ENCODE measurements around the gene CDK17.
"Not testable (repeated sequence)": the region's sequence is repeated elsewhere in the genome, so short reads cannot be mapped to it uniquely, and the experiment has no call there.

Gene CDK17

DNA sequence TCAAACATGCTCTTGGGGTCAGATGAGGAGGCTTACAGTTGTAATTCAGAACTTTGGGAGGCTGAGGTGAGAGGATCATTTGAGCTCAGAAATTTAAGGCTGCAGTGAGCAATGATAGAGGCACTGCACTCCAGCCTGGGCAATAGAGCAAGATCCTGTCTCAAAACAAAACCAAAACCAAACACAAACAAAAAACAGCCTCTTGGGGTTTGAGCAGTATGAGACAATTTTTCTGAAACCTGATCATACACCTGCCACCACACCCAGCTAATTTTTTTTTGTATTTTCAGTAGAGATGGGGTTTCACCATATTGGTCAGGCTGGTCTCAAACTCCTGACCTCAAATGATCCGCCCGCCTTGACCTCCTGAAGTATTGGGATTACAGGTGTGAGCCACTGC, 17.4 kb upstream of the CDK17 start:
- DNase-seq (ENCODE audit: low read depth): not testable (repeated sequence)

GRCh38 chr12:96416033-96416799, 16.0 kb upstream of the CDK17 start:
- no peak for DNase-seq (ENCODE audit: low read depth)

DNA sequence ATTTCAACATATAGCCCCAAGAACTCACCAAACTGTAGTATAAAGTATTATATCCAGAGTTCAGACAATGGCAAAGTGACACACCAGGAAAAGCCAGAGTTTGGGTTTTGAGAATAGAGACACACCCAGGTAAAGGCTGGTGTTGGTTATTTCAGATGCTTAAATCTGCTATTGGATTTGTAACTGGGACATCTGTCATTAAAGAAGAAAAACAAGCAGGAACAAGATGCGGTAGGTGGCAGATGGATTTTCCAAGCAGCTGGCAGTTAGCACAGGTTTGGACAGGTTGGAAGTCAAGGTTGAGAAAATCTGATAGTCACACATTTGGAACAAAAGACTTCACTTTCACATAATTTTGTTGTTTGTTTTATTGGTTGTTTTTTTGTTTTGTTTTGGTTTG, 14.4 kb upstream of the CDK17 start:
- DNase-seq (ENCODE audit: low read depth): no peak

DNA sequence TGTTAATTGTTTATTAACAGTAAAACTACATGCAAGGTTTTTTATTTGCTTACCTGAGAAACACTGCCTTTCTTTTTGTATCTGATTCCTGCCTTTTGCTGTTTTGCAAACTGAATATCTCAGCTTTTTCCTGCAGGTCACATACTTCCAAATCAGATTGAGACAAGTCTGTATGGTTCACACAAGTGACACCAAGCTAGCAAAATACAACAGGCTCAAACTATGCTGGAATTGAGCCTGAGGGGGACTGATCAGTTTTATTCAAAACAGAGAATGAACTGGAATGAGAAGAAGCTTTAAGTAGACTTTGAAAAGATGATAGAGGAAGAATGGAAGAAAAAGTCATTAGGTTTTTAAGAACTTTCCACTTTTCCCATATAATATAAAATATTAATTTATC, 12.2 kb upstream of the CDK17 start:
- DNase-seq (ENCODE audit: low read depth): no peak

DNA sequence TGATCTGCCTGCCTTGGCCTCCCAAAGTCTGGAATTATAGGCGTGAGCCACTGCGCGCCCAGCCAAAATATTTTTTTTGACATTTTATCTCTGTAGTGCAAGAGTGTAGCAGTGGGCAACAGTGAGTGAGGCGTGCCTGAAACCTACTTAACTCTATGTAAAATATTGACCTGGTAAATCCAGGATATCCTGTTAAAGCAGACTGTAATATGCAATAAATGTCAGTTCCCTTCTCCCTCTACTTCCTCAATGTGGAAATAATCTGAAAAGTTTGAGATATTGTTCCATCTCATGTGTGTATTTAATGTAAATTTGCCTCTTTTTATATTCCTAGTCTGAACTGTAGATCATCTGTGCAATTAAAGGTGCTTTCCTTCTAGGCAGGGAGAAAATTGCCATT, 9.5 kb upstream of the CDK17 start:
- DNase-seq (ENCODE audit: low read depth): no peak

- no peak for DNase-seq (ENCODE audit: low read depth)
Observed at GRCh38 chr12:96408993-96409392, 8.8 kb upstream of the CDK17 start.

GRCh38 chr12:96407429-96408097, 7.3 kb upstream of the CDK17 start:
- DNase-seq (ENCODE audit: low read depth): not testable (repeated sequence)

GRCh38 chr12:96404696-96405095, 4.5 kb upstream of the CDK17 start:
- no peak for DNase-seq (ENCODE audit: low read depth)

- no peak for DNase-seq (ENCODE audit: low read depth)
Observed at GRCh38 chr12:96403870-96404269, 3.6 kb upstream of the CDK17 start.

GRCh38 chr12:96402522-96402921, 2.3 kb upstream of the CDK17 start:
- not testable (repeated sequence) for DNase-seq (ENCODE audit: low read depth)

GRCh38 chr12:96402061-96402460, 1.8 kb upstream of the CDK17 start:
- DNase-seq (ENCODE audit: low read depth): no peak

- no peak for DNase-seq (ENCODE audit: low read depth)
Observed at GRCh38 chr12:96401076-96401871, 1.0 kb upstream of the CDK17 start.

GRCh38 chr12:96400631-96401075, 414 bp upstream of the CDK17 start:
- no peak for DNase-seq (ENCODE audit: low read depth)

DNA sequence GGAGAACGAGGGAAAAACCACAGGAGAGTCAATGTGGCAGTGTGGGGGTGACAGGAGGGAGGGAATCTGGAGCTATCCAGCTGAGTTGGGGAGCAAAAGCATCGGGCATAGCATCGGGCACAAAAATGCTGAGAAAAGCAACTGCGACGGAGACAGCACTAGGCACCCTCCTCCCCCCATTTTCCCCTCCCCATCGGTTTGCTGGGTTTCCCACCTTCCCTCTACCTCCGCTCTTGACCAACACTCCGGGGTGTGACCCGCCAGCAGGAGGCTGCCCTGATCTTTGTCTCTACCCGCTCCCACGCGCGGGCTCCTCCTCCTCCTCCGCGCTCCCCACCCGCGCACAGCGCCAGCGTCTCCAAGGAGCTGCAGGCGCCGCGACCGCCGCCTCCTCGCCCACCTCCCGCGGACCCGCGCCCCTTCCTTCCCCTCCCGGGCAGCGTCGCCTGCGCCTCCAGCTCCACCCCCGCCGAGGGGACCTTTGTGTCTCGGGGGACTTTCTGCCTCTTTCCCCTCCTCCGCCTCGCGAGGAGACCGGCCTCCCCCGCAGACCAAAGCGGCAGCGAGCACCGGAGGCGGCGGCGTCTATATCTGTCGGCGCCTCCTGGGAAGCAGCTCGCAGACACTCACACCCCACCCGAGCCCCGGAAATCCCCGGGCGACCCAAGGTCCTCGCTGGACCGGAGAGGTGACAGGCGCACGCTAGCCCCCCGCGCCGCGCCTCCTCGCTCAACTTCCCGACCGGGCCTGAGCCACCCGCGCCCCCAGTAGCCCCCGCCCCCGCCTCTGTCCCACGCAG, 920 bp downstream of the CDK17 start:
- peak; percentile 59 for DNase-seq (ENCODE audit: low read depth)

- DNase-seq (ENCODE audit: low read depth): no peak
Observed at GRCh38 chr12:96398424-96399119, 1.7 kb downstream of the CDK17 start.

DNA sequence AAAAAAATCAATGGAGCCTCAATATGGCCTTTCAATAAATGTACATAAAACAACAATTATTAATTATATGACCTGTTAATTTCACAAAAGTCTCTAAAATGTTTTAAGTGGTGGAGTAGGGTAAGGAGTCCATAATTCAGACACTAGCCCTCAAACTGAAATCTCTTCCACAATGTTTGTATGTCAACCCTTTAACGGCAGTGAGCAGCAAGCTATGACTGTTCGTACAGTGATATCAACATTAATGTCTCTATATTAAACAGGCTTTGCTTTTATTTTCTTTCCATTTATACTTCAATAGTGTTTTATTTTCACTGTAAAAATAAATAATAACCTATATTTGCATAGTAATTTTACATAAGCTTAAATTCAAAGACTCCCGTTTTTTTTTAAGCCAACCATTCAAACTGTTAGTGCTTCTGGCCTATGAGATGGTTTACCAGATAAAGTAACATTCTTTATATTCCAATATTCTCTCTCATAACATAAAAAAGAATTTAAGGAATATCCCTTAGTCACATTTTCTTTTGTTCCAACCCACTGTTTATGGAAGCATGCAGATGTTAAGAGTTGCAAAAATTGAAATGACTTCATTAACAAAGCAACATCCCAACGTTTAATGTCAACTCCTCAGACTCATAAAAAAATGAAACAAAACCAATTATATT, 2.3 kb downstream of the CDK17 start:
- no peak for DNase-seq (ENCODE audit: low read depth)

GRCh38 chr12:96396914-96397313, 3.3 kb downstream of the CDK17 start:
- DNase-seq (ENCODE audit: low read depth): no peak

- DNase-seq (ENCODE audit: low read depth): no peak
Observed at GRCh38 chr12:96396209-96396608, 4.0 kb downstream of the CDK17 start.

- no peak for DNase-seq (ENCODE audit: low read depth)
Observed at GRCh38 chr12:96395236-96395635, 5.0 kb downstream of the CDK17 start.

GRCh38 chr12:96393229-96393628, 7.0 kb downstream of the CDK17 start:
- not testable (repeated sequence) for DNase-seq (ENCODE audit: low read depth)

GRCh38 chr12:96392397-96392796, 7.8 kb downstream of the CDK17 start:
- DNase-seq (ENCODE audit: low read depth): no peak

All from activated T-helper 1 cell treated with Interleukin-2 at 50 U/mL for 16 hours (primary cell).